NCI-H526 treated with DMSO at 0.1 percent for 48 hours (cell line): Measurements from ENCODE around the gene TMEM117.
"Not testable (repeated sequence)": the region's sequence is repeated elsewhere in the genome, so short reads cannot be mapped to it uniquely, and the experiment has no call there.

Source experiments
- DNase-seq: peaks from one replicate; lab custom pipeline; 2025; lab: John Stamatoyannopoulos, UW

Gene TMEM117

GRCh38 chr12:44025499-44025898 lies 189.6 kb downstream of the TMEM117 start:
- no peak for DNase-seq

- DNase-seq = no peak
Measured at GRCh38 chr12:44026046-44026445, 190.2 kb downstream of the TMEM117 start.

GRCh38 chr12:44026926-44027325 lies 191.0 kb downstream of the TMEM117 start:
- DNase-seq = not testable (repeated sequence)

- no peak for DNase-seq
Measured at GRCh38 chr12:44029194-44029593, 193.3 kb downstream of the TMEM117 start.

- no peak for DNase-seq
Measured at GRCh38 chr12:44031472-44032185, 195.7 kb downstream of the TMEM117 start.

- no peak for DNase-seq
Measured at GRCh38 chr12:44034906-44035305, 199.0 kb downstream of the TMEM117 start.

- no peak for DNase-seq
Measured at GRCh38 chr12:44036875-44037443, 201.1 kb downstream of the TMEM117 start.

- DNase-seq = no peak
Measured at GRCh38 chr12:44038411-44038810, 202.5 kb downstream of the TMEM117 start.

- not testable (repeated sequence) for DNase-seq
Measured at GRCh38 chr12:44044491-44044890, 208.6 kb downstream of the TMEM117 start.

GRCh38 chr12:44046732-44047417 lies 211.0 kb downstream of the TMEM117 start:
- DNase-seq = no peak

- no peak for DNase-seq
Measured at GRCh38 chr12:44052554-44052953, 216.7 kb downstream of the TMEM117 start.

- no peak for DNase-seq
Measured at GRCh38 chr12:44053549-44054127, 217.8 kb downstream of the TMEM117 start.

GRCh38 chr12:44054281-44054680 lies 218.4 kb downstream of the TMEM117 start:
- DNase-seq = no peak

GRCh38 chr12:44058366-44058765 lies 222.5 kb downstream of the TMEM117 start:
- no peak for DNase-seq

GRCh38 chr12:44059476-44059875 lies 223.6 kb downstream of the TMEM117 start:
- no peak for DNase-seq

GRCh38 chr12:44063671-44064070 lies 227.8 kb downstream of the TMEM117 start:
- DNase-seq = no peak

- DNase-seq = no peak
Measured at GRCh38 chr12:44076871-44077270, 241.0 kb downstream of the TMEM117 start.

- no peak for DNase-seq
Measured at GRCh38 chr12:44077294-44077693, 241.4 kb downstream of the TMEM117 start.

- DNase-seq = no peak
Measured at GRCh38 chr12:44078273-44078672, 242.4 kb downstream of the TMEM117 start.

- DNase-seq = no peak
Measured at GRCh38 chr12:44088647-44089046, 252.8 kb downstream of the TMEM117 start.

GRCh38 chr12:44091948-44092606 lies 256.2 kb downstream of the TMEM117 start:
- no peak for DNase-seq

GRCh38 chr12:44098786-44099185 lies 262.9 kb downstream of the TMEM117 start:
- DNase-seq = no peak
